Trophoblast cell (in vitro differentiated cells and primary cell): ENCODE data around the gene TET2.

Experiments used
- DNase-seq, 2 donors: peaks; one replicate each; pipeline ENCODE4 v3.0.0-alpha.2; 2016
- H2AFZ ChIP-seq: 2 replicates; pipeline ENCODE4 v1.6.1; 2013; ENCODE audit warnings: low read length, moderate library complexity, mild to moderate bottlenecking; ENCODE audit not compliant: insufficient read depth, poor library complexity
- H2AK5ac ChIP-seq: 2 replicates; pipeline ENCODE4 v1.6.1; 2013; ENCODE audit warnings: mild to moderate bottlenecking, low read length
- H2BK120ac ChIP-seq: 2 replicates; pipeline ENCODE4 v1.6.1; 2013; ENCODE audit warnings: low read length, mild to moderate bottlenecking, moderate library complexity; ENCODE audit not compliant: insufficient read depth, poor library complexity
- H2BK12ac ChIP-seq: 2 replicates; pipeline ENCODE4 v1.6.1; 2013; ENCODE audit warnings: mild to moderate bottlenecking, low read length, moderate library complexity
- H2BK5ac ChIP-seq: 2 replicates; pipeline ENCODE4 v1.6.1; 2013; ENCODE audit warnings: low read length, low read depth, moderate library complexity, mild to moderate bottlenecking; ENCODE audit not compliant: poor library complexity
- H3K14ac ChIP-seq: 2 replicates; pipeline ENCODE4 v1.6.1; 2013; ENCODE audit warnings: mild to moderate bottlenecking, low read length
- H3K18ac ChIP-seq: 2 replicates; pipeline ENCODE4 v1.6.1; 2013; ENCODE audit warnings: mild to moderate bottlenecking, low read length
- H3K23ac ChIP-seq: 2 replicates; pipeline ENCODE4 v1.6.1; 2013; ENCODE audit warnings: low read length
- H3K27ac ChIP-seq: 2 replicates; pipeline ENCODE4 v1.5.1; 2013; ENCODE audit warnings: low read depth, mild to moderate bottlenecking, inconsistent platforms, low read length, moderate library complexity
- H3K27me3 ChIP-seq: 2 replicates; pipeline ENCODE4 v1.6.1; 2013; ENCODE audit warnings: inconsistent platforms, mild to moderate bottlenecking, low read length, moderate library complexity; ENCODE audit not compliant: insufficient read depth
- H3K36me3 ChIP-seq, 2 experiments: 1 replicate in 1 of 2; 2 replicates in 1 of 2; pipeline ENCODE4 v1.6.1; 2013; ENCODE audit warnings: low read length in 2 of 2, mild to moderate bottlenecking in 2 of 2, moderate library complexity in 1 of 2; ENCODE audit not compliant: insufficient read depth in 2 of 2, control insufficient read depth in 1 of 2
- H3K4ac ChIP-seq: 2 replicates; pipeline ENCODE4 v1.6.1; 2013; ENCODE audit warnings: low read depth, mild to moderate bottlenecking, low read length, moderate library complexity
- H3K4me1 ChIP-seq, 2 experiments: 1 replicate in 1 of 2; 2 replicates in 1 of 2; pipeline ENCODE4 v1.6.1; 2013; ENCODE audit warnings: low read length in 2 of 2, mild to moderate bottlenecking in 2 of 2, moderate library complexity in 1 of 2; ENCODE audit not compliant: insufficient read depth in 2 of 2, control insufficient read depth in 1 of 2
- H3K4me2 ChIP-seq: 2 replicates; pipeline ENCODE4 v1.6.1; 2013; ENCODE audit warnings: inconsistent platforms, mild to moderate bottlenecking, low read length, moderate library complexity
- H3K4me3 ChIP-seq: 2 replicates; pipeline ENCODE4 v1.5.1; 2013; ENCODE audit warnings: mild to moderate bottlenecking, low read depth, low read length, inconsistent platforms
- H3K79me1 ChIP-seq: one replicate; pipeline ENCODE4 v1.6.1; 2013; ENCODE audit warnings: low read length
- H3K79me2 ChIP-seq: 2 replicates; pipeline ENCODE4 v1.6.1; 2013; ENCODE audit warnings: low read length, mild to moderate bottlenecking; ENCODE audit not compliant: control insufficient read depth, insufficient read depth, poor library complexity
- H3K9ac ChIP-seq: 2 replicates; pipeline ENCODE4 v1.6.1; 2013; ENCODE audit warnings: mild to moderate bottlenecking, low read length
- H3K9me3 ChIP-seq: 2 replicates; pipeline ENCODE4 v1.6.1; 2013; ENCODE audit warnings: low read depth, mild to moderate bottlenecking, control low read depth, inconsistent platforms, low read length; ENCODE audit not compliant: insufficient read depth
- H4K12ac ChIP-seq: 2 replicates; pipeline ENCODE4 v1.6.1; 2013; ENCODE audit warnings: low read depth, mild to moderate bottlenecking, low read length, moderate library complexity
- H4K8ac ChIP-seq: 2 replicates; pipeline ENCODE4 v1.6.1; 2013; ENCODE audit warnings: low read depth, mild to moderate bottlenecking, low read length, moderate library complexity
- H4K91ac ChIP-seq: one replicate; pipeline ENCODE4 v1.6.1; 2013; ENCODE audit warnings: low read depth, mild to moderate bottlenecking, low read length, moderate library complexity
- WGBS: extraction: QIAGEN DNeasy Blood & Tissue Kit; methylation state at CpG from one replicate; pipeline ENCODE4 v1.1.7; 2013; ENCODE audit warnings: missing lambda C conversion rate; ENCODE audit not compliant: insufficient read length, insufficient coverage; ENCODE audit errors: extremely low coverage; 5-methylcytosine and 5-hydroxymethylcytosine counted together

TET2 gene

DNA sequence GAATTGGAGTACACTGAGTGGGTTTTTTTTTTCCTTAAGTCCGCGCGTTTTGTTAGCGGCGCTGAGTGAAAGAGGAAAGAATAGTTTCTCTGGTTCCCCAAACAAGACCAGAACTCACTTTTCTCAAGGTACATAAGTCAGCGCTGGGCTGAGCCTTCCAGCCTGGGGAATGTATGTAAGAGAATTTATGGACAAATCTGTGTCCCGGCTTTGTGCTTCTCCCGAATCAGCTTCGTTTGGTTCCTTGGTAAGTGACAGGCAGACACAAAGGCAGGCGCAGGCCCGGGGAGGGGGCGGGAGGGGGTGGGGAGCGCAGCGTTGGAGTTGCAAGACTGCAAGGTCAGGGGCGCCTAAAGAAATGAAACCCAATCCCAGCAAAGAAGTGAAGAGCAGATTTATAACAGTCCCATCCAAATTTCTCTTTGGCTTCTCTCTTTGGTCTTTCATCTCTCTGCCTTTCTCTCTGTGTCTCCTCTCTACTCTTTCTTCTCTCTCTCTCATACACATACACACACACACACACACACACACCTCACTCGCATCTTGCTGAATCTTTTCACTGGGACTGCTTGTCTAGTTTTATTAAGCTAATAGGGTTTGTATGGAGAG, 981 bp downstream of the TET2 start:
- Histone ChIP-seq H2BK5ac (peak overlapping the region; percentile 66), H2BK120ac (peak overlapping the region; percentile 53), H3K23ac (no peak overlapping the region), H4K12ac (peak overlapping the region; percentile 51), H3K9me3 (no peaks in the 10 kb centered on the region), H3K14ac (no peak overlapping the region), H3K27ac (no peak overlapping the region), H3K79me1 (peaks cover 14% of the 10 kb centered on the region), H2AFZ (peak overlapping the region; percentile 83), H2BK12ac (no peak overlapping the region), H3K9ac (peak overlapping the region; percentile 71), H3K4me2 (peak overlapping the region; percentile 96), H4K8ac (peak overlapping the region; percentile 47), H3K4me1 (peaks cover 0 to 2% of the 10 kb centered on the region in 2 experiments), H3K27me3 (peaks cover 3% of the 10 kb centered on the region), H3K4ac (peak overlapping the region; percentile 91), H2AK5ac (no peak overlapping the region), H3K79me2 (peaks cover 9% of the 10 kb centered on the region), H3K4me3 (peak overlapping the region; percentile 69), H3K36me3 (no peaks in the 10 kb centered on the region), H3K18ac (peak overlapping the region; percentile 68), H4K91ac (peak overlapping the region; percentile 43)
- WGBS = no CpG with 5 or more reads among the region's 16 CpGs
- DNase-seq = peak in 1 of 2 donors; percentile 40

DNA sequence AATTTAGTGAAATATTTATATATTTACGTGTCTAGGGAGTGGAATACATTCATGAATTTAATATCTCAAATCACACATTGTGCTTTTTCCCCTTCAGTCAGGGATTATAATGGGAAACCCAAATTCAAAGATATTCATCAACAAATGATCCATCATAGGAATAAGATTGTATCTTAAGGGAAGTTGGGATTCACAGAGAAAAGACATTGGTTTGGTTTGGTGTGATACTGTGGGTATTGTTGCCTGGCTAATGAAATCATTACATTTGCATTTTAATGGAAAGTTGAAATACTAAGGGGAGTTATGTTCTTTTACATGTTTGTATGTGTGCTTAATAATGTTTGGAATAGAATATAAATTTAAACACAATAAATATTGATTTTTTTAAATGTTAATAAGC, 1.7 kb downstream of the TET2 start:
- Histone ChIP-seq H3K4me2 (no peak overlapping the region), H4K8ac (no peak overlapping the region), H3K18ac (no peak overlapping the region), H2BK120ac (no peak overlapping the region), H3K9me3 (no peaks in the 10 kb centered on the region), H4K91ac (no peak overlapping the region), H3K14ac (no peak overlapping the region), H3K27me3 (peaks cover 3% of the 10 kb centered on the region), H3K36me3 (no peaks in the 10 kb centered on the region), H4K12ac (no peak overlapping the region), H2BK5ac (no peak overlapping the region), H3K4me3 (no peak overlapping the region), H2BK12ac (no peak overlapping the region), H3K4me1 (peaks cover 0 to 2% of the 10 kb centered on the region in 2 experiments), H3K4ac (no peak overlapping the region), H3K79me2 (peaks cover 9% of the 10 kb centered on the region), H2AFZ (no peak overlapping the region), H2AK5ac (no peak overlapping the region), H3K79me1 (peaks cover 14% of the 10 kb centered on the region), H3K9ac (no peak overlapping the region), H3K23ac (no peak overlapping the region), H3K27ac (no peak overlapping the region)
- no CpG with 5 or more reads among the region's 1 CpG for WGBS
- DNase-seq = no peak

DNA sequence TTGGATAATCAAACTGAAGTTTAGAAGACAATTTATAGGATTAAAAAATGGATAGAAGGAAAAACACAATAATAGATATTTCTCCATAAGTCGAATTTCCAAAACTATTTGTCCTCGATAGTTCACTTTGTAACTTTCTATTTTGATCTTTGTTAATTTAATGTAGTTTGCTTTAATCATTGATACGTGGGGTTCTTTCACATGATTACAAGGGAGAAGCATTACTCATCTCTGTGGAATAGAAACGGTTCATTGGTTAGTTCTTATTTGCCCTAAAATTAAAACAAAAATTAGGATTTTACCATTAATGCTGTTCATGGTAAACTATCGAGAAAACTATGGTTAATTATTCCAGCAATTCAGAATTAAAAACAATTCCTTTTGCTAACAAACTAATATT, 2.1 kb downstream of the TET2 start:
- no peak overlapping the region for H4K91ac ChIP-seq

DNA sequence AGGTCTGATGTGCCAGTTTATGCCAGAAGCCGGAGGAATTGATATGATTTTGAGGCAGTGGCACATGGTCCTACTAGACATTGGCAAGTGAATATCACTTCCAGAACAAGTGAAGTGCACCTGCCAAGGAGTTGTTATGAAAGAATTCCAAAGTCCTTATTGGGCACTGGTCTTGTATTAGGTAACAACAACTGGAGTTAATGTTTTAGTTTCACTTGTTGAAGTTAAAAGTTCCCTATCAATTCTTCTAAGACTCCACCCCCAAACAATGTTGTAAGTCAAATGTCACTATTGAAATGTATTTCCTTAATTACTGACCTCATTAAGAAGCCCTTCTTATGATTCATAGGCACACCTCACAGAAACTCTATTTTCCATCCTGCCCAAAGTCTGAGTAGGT, 3.1 kb downstream of the TET2 start:
- Histone ChIP-seq H3K14ac (no peak overlapping the region), H3K9me3 (no peaks in the 10 kb centered on the region), H2AFZ (no peak overlapping the region), H2AK5ac (no peak overlapping the region), H3K79me1 (peaks cover 14% of the 10 kb centered on the region), H3K36me3 (no peaks in the 10 kb centered on the region), H4K91ac (no peak overlapping the region), H3K27ac (no peak overlapping the region), H2BK12ac (no peak overlapping the region), H3K18ac (no peak overlapping the region), H3K27me3 (peaks cover 3% of the 10 kb centered on the region), H2BK5ac (no peak overlapping the region), H2BK120ac (no peak overlapping the region), H3K9ac (no peak overlapping the region), H3K79me2 (peaks cover 9% of the 10 kb centered on the region), H3K4ac (no peak overlapping the region), H3K4me1 (peaks cover 0 to 2% of the 10 kb centered on the region in 2 experiments), H3K23ac (no peak overlapping the region), H3K4me3 (no peak overlapping the region), H3K4me2 (no peak overlapping the region), H4K12ac (no peak overlapping the region), H4K8ac (no peak overlapping the region)
- no peak for DNase-seq
- no CpG with 5 or more reads among the region's 1 CpG for whole genome bisulfite sequencing

More for the DNA sequence above, 2.1 kb downstream of the TET2 start:
- Histone ChIP-seq H2BK120ac (no peak overlapping the region), H3K27me3 (peaks cover 3% of the 10 kb centered on the region), H3K18ac (no peak overlapping the region), H3K14ac (no peak overlapping the region), H3K27ac (no peak overlapping the region), H4K8ac (no peak overlapping the region), H3K36me3 (no peaks in the 10 kb centered on the region), H3K9me3 (no peaks in the 10 kb centered on the region), H3K9ac (no peak overlapping the region), H3K4ac (no peak overlapping the region), H3K4me1 (peaks cover 0 to 2% of the 10 kb centered on the region in 2 experiments), H2AK5ac (no peak overlapping the region), H3K4me2 (no peak overlapping the region), H3K79me1 (peaks cover 14% of the 10 kb centered on the region), H3K23ac (no peak overlapping the region), H2BK5ac (no peak overlapping the region), H3K79me2 (peaks cover 9% of the 10 kb centered on the region), H4K12ac (no peak overlapping the region), H2BK12ac (no peak overlapping the region), H3K4me3 (no peak overlapping the region), H2AFZ (no peak overlapping the region)
- no peak for DNase-seq
- no CpG with 5 or more reads among the region's 5 CpGs for WGBS
